HEK293T (cell line): ENCODE measurements around the gene DCTN3.

Source experiments
- CTCF ChIA-PET: fragments of 350-600 bp; formaldehyde crosslinking; extraction: SDS; loops from one replicate; lab custom pipeline; 2021; ENCODE audit warnings: antibody characterized with exemption, inconsistent platforms; lab: Yijun Ruan, JAX
- POLR2A ChIA-PET: fragments of 350-600 bp; formaldehyde crosslinking; extraction: SDS; loops from one replicate; lab custom pipeline; 2020; ENCODE audit warnings: antibody characterized with exemption, inconsistent platforms; lab: Yijun Ruan, JAX
- DNase-seq: peaks from one replicate; pipeline ENCODE4 v3.0.0; 2012; ENCODE audit warnings: mixed read lengths; ENCODE audit errors: extremely low spot score
- ARNT ChIP-seq: fragments of 450-650 bp; IDR thresholded peaks from 2 replicates; pipeline ENCODE4 v1.6.1; 2017; ENCODE audit warnings: mild to moderate bottlenecking
- BHLHE40 ChIP-seq: fragments of 450-650 bp; IDR thresholded peaks from 2 replicates; pipeline ENCODE4 v1.6.1; 2016; ENCODE audit warnings: mild to moderate bottlenecking, moderate library complexity, borderline replicate concordance
- CTBP1 ChIP-seq: fragments of 450-650 bp; IDR thresholded peaks from 2 replicates; pipeline ENCODE4 v1.6.1; 2016; ENCODE audit warnings: borderline replicate concordance
- ELF4 ChIP-seq: fragments of 450-650 bp; IDR thresholded peaks from 2 replicates; pipeline ENCODE4 v1.6.1; 2017; ENCODE audit warnings: antibody characterized with exemption
- FOXA1 ChIP-seq: fragments of 450-650 bp; IDR thresholded peaks from 2 replicates; pipeline ENCODE4 v1.6.1; 2016; ENCODE audit warnings: mild to moderate bottlenecking
- FOXK2 ChIP-seq: fragments of 450-650 bp; IDR thresholded peaks from 2 replicates; pipeline ENCODE4 v1.6.1; 2016; ENCODE audit warnings: mild to moderate bottlenecking
- FOXM1 ChIP-seq: fragments of 450-650 bp; IDR thresholded peaks from 2 replicates; pipeline ENCODE4 v1.6.1; 2017; ENCODE audit warnings: mild to moderate bottlenecking, borderline replicate concordance
- HDGF ChIP-seq: fragments of 450-650 bp; IDR thresholded peaks from 2 replicates; pipeline ENCODE4 v1.6.1; 2017; ENCODE audit warnings: antibody characterized with exemption, borderline replicate concordance
- L3MBTL2 ChIP-seq: fragments of 450-650 bp; conservative IDR thresholded peaks from 2 replicates; pipeline ENCODE4 v1.6.1; 2016; ENCODE audit warnings: mild to moderate bottlenecking
- LEF1 ChIP-seq: fragments of 450-650 bp; IDR thresholded peaks from 2 replicates; pipeline ENCODE4 v1.6.1; 2017; ENCODE audit warnings: mild to moderate bottlenecking, borderline replicate concordance
- NFRKB ChIP-seq: fragments of 450-650 bp; IDR thresholded peaks from 2 replicates; pipeline ENCODE4 v1.6.1; 2016; ENCODE audit warnings: mild to moderate bottlenecking, moderate library complexity
- SP1 ChIP-seq: fragments of 450-650 bp; IDR thresholded peaks from 2 replicates; pipeline ENCODE4 v1.6.1; 2017
- TARDBP ChIP-seq: fragments of 450-650 bp; IDR thresholded peaks from 2 replicates; pipeline ENCODE4 v1.6.1; 2016
- ZNF384 ChIP-seq: fragments of 450-650 bp; IDR thresholded peaks from 2 replicates; pipeline ENCODE4 v1.6.1; 2016

Gene DCTN3

GRCh38 chr9:34566322-34566721 is 54.0 kb downstream of the DCTN3 start:
- ChIA-PET CTCF (no interaction called here), POLR2A (no interaction called here)

GRCh38 chr9:34565856-34566255 is 54.4 kb downstream of the DCTN3 start:
- CTCF ChIA-PET, result no interaction called here
- DNase-seq, result no peak
- TF ChIP-seq SP1 (no peak), FOXK2 (no peak), HDGF (no peak), TARDBP (no peak), L3MBTL2 (no peak), FOXM1 (no peak), BHLHE40 (no peak), NFRKB (no peak), CTBP1 (no peak), FOXA1 (no peak)
- POLR2A ChIA-PET, result no interaction called here

More at GRCh38 chr9:34566322-34566721, 54.0 kb downstream of the DCTN3 start:
- TF ChIP-seq FOXM1, result no peak
- no peak for DNase-seq

- no peak for TF ChIP-seq FOXA1
- no peak for TF ChIP-seq CTBP1
- TF ChIP-seq ZNF384, result no peak
- no peak for TF ChIP-seq L3MBTL2
- TF ChIP-seq LEF1, result no peak
- no peak for TF ChIP-seq FOXM1
- TF ChIP-seq TARDBP, result no peak
- TF ChIP-seq ARNT, result no peak
- TF ChIP-seq FOXK2, result no peak
- TF ChIP-seq NFRKB, result no peak
- TF ChIP-seq BHLHE40, result no peak
- no peak for TF ChIP-seq ELF4
- ChIA-PET CTCF (no interaction called here), POLR2A (no interaction called here)
- no peak for DNase-seq
Measured at GRCh38 chr9:34564617-34565016, 55.7 kb downstream of the DCTN3 start.
